Measurements from ENCODE around the gene ASIC3. TPM values are rescaled to one million over a fixed set of nuclear protein-coding genes. Genes with fewer than 3 reads are reported as not detected.

The ASIC3 gene
- total and polyA plus RNA-seq, 2 donors (not counting 3 experiments of a cell fraction or from before 2014, with no cell fraction given), result 0.69 to 0.70 TPM

- no peak for DNase-seq (ENCODE audit: low read depth, low spot score)
- dilution Hi-C loops (cut with MboI; ENCODE audit: extremely low pct_ligation_motif_present, low sequenced_read_pairs) (no loop called here), intact Hi-C loops (cut with micrococcal nuclease) (no loop called here)
- POLR2A ChIA-PET, result no interaction called here
- Histone ChIP-seq H3K4me2 (ENCODE audit: insufficient read depth, low read length) (no peak overlapping the region), H3K27ac (ENCODE audit: insufficient read depth, low read depth, low read length) (no peak overlapping the region), H2AFZ (ENCODE audit: low read depth, low read length) (no peak overlapping the region), H3K9me3 (replicated peaks; ENCODE audit: control insufficient read depth, insufficient read depth, low read length) (no peaks in the 10 kb centered on the region), H3K4me1 (ENCODE audit: control insufficient read depth, extremely low read depth, insufficient read depth, low read length) (no peaks in the 10 kb centered on the region), H4K20me1 (replicated peaks; ENCODE audit: control insufficient read depth, extremely low read depth, insufficient read depth, low read length) (no peaks in the 10 kb centered on the region), H3K4me3 (replicated peaks in 1 of 3; ENCODE audit: insufficient read depth in 1 of 3, low read depth in 1 of 3, low read length in 3 of 3) (no peak overlapping the region), H3K9ac (replicated peaks; ENCODE audit: extremely low read depth, insufficient read depth, low read length) (no peak overlapping the region), H3K27me3 (ENCODE audit: control insufficient read depth in 2 of 2, insufficient read depth in 2 of 2, low read length in 2 of 2) (peaks cover 0 to 4% of the 10 kb centered on the region in 2 experiments), H3K9me1 (replicated peaks; ENCODE audit: control insufficient read depth, extremely low read depth, insufficient read depth, low read length) (no peaks in the 10 kb centered on the region), H3K79me2 (ENCODE audit: control insufficient read depth, insufficient read depth, low read length) (no peaks in the 10 kb centered on the region), H3K36me3 (ENCODE audit: control insufficient read depth in 2 of 2, extremely low read depth in 1 of 2, insufficient read depth in 2 of 2, low read length in 2 of 2) (no peaks in the 10 kb centered on the region)
- no peak for TF ChIP-seq CTCF (IDR thresholded peaks at IDR 0.05; ENCODE audit: extremely low read depth in 1 of 2, insufficient read depth in 1 of 2, low read depth in 1 of 2, low read length in 2 of 2)
- TF ChIP-seq MYC (IDR thresholded peaks at IDR 0.05; ENCODE audit: low read depth, low read length), result no peak
- no peak for TF ChIP-seq EZH2 (IDR thresholded peaks at IDR 0.05; ENCODE audit: borderline replicate concordance, low read depth, low read length, severe bottlenecking)
- no peak for TF ChIP-seq FOS (IDR thresholded peaks at IDR 0.05; ENCODE audit: borderline replicate concordance, insufficient read depth, low read length)
- TF ChIP-seq JUN (IDR thresholded peaks at IDR 0.05; ENCODE audit: borderline replicate concordance, insufficient read depth, insufficient read length, low read depth), result no peak
- no peak for TF ChIP-seq POLR2AphosphoS5 (IDR thresholded peaks at IDR 0.05; ENCODE audit: insufficient read depth, low read depth, low read length)
- TF ChIP-seq, protein P1, sequence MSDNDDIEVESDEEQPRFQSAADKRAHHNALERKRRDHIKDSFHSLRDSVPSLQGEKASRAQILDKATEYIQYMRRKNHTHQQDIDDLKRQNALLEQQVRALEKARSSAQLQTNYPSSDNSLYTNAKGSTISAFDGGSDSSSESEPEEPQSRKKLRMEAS (IDR thresholded peaks at IDR 0.05; ENCODE audit: insufficient read depth, insufficient read length), result no peak
- no peak for TF ChIP-seq POLR2A (IDR thresholded peaks at IDR 0.05; ENCODE audit: low read depth, low read length)
- TF ChIP-seq GATA2 (IDR thresholded peaks at IDR 0.05; ENCODE audit: insufficient read depth, insufficient read length, low read depth, low read length), result no peak
- CTCF ChIA-PET, result interaction anchor here (1.0 to 1.6 kb wide), 2 partner anchors 18 to 27 kb away, joined by 5 read pairs; partner anchors contain the start of gene ABCB8
- no peak for FAIRE-seq
- BruUV-seq (replicated peaks), result no TSS peak
Measured at GRCh38 chr7:151045967-151046366, 2.4 kb upstream of the ASIC3 start.

Data from endothelial cell of umbilical vein (primary cell).